Stimulated activated CD8-positive, alpha-beta memory T cell treated with anti-CD3 and anti-CD28 coated beads, Interleukin-15, amount 100 ng/mL, for 48 hours (primary cell): ENCODE measurements around the gene UCP3.

ENCODE experiments used
- DNase-seq, 2 donors: peaks; one replicate each; pipeline ENCODE4 v3.0.0-alpha.2; 2020; ENCODE audit warnings: low read depth in 2 of 2

The UCP3 gene, protein sequence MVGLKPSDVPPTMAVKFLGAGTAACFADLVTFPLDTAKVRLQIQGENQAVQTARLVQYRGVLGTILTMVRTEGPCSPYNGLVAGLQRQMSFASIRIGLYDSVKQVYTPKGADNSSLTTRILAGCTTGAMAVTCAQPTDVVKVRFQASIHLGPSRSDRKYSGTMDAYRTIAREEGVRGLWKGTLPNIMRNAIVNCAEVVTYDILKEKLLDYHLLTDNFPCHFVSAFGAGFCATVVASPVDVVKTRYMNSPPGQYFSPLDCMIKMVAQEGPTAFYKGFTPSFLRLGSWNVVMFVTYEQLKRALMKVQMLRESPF

DNA sequence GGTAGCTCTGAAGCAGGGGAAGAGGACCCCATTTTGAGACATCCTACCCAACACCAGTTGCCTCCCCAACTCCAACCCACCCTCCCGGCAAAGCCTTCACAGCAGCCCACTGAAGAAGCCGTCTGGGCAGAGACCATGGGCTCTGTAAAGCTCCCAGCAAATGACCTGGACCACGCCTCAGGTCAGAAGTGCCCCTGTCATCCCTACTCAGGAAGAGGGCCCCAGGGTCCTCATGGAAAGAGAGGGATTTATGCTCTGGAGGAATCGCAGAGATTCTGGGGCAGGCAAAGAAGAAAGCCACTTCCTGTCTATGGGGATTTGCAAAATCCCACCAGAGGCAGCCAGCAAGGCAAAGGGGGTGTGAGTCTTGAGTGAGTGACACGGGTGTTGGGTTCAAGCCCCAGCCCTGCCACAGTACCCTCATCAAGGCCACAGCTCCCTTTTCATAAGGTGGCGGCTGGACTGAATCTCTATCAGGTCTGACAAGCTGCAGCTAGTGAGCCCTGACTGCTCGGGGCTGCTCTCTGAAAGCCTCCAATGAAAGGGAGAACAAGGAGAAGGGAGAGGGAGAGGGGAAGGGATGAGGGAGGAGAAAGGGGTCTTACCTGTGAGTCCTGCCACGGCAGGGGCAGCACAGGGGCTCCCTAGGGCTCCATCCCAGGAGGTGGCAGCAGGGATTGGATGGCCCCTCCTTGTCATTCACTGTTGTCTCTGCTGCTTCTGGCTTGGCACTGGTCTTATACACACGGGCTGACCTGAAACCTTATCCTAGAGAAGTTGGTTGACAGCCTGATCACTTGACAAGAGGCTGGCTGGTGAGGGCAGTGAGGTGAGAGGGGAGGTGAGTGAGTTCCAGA lies at the start of gene UCP3:
TSS of gene UCP3 (minus strand) at position 713 of the 857 bp plus-strand sequence. CDS start 2,043 bp downstream, outside the sequence.
- no peak for DNase-seq

GRCh38 chr11:74057249-74058151 lies 48.6 kb upstream of the UCP3 start:
- no peak for DNase-seq

- DNase-seq: no peak
Measured at GRCh38 chr11:74055938-74056337, 47.1 kb upstream of the UCP3 start.

DNA sequence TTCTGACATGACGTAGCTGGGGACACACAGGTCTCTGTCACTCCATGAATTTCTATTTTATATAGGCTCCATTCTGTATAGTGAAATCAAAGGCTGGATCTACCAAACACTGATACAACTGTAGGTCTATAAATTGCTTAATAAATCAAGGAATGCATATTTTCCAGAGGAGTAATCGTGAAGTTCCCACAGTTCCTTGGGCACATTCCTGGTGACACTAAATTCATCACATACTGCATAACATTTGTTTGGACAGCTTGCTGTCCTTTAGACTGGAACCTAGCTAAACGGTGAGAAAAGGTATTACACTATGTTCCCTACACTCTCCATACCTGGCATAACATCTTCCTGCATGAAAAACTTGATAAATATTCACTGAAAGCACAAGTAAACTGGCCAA lies 41.6 kb upstream of the UCP3 start:
- no peak for DNase-seq

DNA sequence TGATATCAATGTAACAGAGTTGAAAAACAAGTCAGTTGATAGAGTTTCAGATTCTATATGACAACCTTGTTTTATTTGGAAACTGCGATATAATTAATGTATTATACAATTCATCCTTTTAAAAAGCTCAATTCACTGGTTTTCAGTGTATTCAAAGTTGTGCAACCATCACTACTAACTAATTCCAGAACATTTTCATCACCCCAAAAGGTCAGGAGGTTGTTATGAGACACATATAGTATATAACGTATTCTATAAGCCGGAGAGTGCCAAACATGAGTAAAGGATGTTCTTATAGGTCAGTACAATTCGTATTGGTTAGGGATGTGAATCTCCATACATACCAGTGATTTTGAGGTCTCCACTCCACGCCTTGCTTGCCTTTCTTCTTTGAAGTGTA lies 40.1 kb upstream of the UCP3 start:
- no peak for DNase-seq

DNA sequence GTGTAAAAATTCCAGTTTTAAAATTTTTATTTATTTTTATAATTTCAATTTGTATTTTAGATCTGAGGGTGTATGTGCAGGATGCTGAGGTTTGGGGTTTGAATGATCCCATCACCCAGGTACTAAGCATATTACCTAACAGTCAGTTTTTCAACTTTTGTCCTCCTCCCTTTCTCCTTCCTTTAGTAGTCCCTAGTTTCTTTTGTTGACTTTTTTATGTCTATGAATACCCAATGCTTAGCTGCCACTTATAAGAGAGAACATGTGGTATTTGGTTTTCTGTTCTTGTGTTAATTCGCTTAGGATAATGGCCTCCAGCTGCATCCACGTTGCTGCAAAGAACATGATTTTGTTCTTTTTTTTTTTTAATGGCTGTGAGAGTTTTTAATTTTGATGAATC lies 35.7 kb upstream of the UCP3 start:
- no peak for DNase-seq

GRCh38 chr11:74043450-74043849 lies 34.6 kb upstream of the UCP3 start:
- DNase-seq: no peak

- DNase-seq: no peak
Measured at GRCh38 chr11:74037309-74037708, 28.4 kb upstream of the UCP3 start.

- no peak for DNase-seq
Measured at GRCh38 chr11:74035264-74035663, 26.4 kb upstream of the UCP3 start.

GRCh38 chr11:74033046-74033445 lies 24.2 kb upstream of the UCP3 start:
- DNase-seq: no peak

DNA sequence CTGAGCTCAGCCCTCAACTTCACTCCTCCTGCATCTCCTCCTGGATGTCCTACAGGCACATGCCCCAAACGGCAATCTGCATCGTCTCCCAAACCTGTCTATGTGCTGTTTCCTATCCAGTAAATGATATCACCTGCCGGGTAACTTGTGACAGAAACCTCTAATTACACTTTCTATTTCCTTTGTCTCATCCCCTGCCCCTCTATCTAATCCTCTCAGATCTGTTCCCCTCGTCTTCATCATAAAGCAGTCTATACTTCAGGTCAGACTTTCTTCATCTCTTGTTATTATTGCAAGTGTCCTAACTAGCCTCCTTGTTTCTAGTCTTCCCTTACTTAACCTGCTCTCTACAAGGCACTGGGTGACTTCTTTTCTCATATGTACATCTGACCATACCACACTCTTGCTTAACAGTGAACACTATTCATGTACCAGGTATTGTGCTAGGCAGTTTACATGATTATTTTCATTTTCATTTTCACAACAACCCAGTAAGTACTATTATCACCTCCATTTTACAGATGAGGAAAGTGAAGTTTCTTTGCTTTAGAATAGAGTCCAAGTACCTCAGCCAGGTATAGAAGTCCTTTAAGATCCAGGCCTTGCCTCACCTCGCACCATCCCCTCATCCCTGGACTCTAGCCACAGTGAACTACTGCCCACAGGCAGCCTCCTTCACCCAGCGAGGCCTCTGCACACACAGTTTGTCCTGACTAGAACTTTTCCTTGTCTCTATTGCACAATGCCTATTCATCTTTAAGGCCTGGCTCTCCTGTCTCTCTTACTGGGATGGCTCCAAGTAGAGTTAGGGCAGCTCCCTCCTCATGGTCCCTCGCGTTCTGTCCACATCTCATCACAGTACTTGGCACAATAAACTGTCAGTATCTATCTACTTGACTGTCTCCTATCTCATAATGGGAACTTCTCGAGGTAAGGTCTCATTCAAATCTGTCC lies 22.1 kb upstream of the UCP3 start:
- no peak for DNase-seq

DNA sequence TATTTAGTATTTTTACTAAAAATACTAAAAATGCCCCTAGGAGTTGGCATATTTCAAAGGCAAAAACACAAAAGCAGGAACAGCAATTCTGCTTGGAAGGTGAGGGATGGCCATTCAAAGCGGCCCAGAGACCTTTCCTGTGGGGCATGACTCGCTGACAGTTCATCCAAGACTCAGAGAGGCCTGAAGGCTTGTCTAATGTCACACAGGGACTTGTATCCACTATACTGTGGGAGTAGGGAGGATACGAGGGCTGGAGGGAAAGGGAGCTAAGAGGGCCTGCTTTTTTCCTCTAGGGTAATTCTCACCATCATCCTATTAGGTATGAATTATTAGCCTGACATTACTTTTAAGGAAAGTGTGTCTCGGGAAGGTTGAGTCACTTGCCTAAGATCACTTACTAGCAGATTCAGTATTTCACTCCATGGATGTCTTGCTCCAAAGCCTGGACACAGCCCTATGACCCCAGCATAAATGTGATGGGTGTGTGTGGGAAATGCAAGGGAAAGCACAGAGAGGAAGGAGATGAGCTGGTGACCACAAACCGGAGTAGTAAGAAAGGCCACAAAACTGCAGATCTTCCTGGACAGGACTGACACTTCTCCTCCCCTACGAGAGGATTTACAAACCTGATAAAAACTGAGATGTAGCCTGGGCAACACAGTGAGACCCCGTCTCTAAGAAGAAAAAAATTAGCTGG lies 16.7 kb upstream of the UCP3 start:
- no peak for DNase-seq

GRCh38 chr11:74024261-74025029 lies 15.6 kb upstream of the UCP3 start:
- peak; percentile 62 to 63 for DNase-seq

GRCh38 chr11:74023276-74023675 lies 14.4 kb upstream of the UCP3 start:
- no peak for DNase-seq

DNA sequence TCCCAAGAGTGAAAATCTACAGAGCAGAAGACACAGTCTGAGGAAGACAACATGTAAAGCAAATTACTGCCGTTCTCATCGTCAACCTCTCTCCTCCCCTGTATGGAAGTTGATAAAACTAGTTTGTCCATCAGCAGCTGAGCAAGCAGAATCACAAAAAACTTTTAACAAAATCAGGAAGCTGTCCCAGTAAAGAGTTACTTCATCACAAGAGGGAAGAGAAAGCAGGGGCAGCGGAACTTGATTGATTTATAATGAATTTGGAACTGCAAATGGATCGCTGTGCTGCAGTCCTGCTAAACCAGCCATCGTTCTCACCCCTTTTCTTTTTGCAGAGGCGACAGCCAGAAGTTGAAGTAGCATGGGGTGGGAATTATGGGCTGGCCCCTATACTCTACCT lies 13.7 kb upstream of the UCP3 start:
- DNase-seq: no peak

GRCh38 chr11:74021998-74022397 lies 13.1 kb upstream of the UCP3 start:
- no peak for DNase-seq

DNA sequence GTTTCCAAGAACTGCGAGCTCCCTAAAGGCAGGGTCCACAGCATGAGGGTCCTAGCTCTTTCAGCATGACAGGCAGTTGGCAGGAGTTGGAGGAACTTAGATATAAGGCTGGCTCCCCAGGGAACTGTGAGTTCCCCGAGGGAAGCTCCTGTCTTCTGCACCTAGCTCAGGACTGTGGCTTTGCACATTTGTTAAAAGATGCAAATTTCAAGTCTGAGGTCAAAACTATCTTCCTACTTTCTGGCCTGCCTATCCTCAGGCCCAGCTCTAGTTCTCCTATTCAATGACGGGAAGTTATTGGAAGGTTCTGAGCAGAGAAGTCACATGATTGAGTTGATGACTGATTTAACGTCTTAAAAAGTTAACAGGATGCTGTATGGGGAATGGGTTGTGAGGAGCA lies 11.7 kb upstream of the UCP3 start:
- DNase-seq: no peak

- peak; percentile 76 to 78 for DNase-seq
Measured at GRCh38 chr11:74019860-74020259, 11.0 kb upstream of the UCP3 start.

DNA sequence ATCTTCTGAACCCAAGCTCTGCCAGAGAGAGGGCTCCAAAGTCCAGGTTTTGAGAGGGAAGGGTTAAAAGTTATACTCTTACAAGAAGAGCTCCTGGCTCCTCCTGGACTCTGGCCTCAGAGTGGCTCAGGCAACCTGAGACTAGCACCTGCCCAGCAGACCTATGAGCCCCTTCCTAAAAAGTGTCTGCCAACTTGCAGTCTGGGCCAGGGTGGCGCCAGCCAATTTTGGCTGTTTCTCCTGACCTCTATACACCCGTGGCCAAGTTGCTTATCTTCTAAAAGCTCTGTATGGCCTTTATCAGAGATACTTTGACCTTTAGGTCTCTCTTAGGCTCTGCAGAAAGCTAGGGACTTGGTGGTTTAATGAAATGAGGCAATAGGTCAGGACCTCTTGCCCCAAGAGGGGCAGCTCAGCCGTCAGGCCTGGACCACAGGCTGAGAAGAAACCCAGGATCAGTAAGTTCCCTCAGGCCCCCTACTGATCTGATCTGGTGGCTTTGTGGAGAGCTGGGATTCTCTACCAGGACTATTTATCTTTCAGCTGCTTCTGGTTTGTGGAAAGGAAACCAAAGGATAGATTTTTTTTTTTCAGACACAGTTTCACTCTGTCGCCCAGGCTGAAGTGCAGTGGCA lies 10.3 kb upstream of the UCP3 start:
- DNase-seq: no peak
